Heart right ventricle (tissue), 16 donors: ENCODE measurements around the gene SCARB1. TPM values are rescaled to one million over a fixed set of nuclear protein-coding genes. Genes with fewer than 3 reads are reported as not detected.

ENCODE experiments used
- ATAC-seq, 8 donors: fragments of 200-7000 bp; cut with Tn5 transposase; one replicate each; pipeline ENCODE4 v1.9.1; 2020; ENCODE audit warnings: mild to moderate bottlenecking in 8 of 8, moderate library complexity in 8 of 8, moderate number of reproducible peaks in 1 of 8
- DNase-seq, 2 donors: peaks; one replicate each; pipeline ENCODE4 v3.0.0-alpha.2; 2020
- H3K27ac ChIP-seq, 10 donors: fragments of 200-600 bp; sonication (generic) in 2 of 10; one replicate each; pipeline versions ENCODE4 v1.5.0 to v1.8.0; 2020 to 2022; ENCODE audit warnings: mild to moderate bottlenecking in 3 of 10
- H3K27me3 ChIP-seq, 7 donors: fragments of 200-600 bp; one replicate each; pipeline ENCODE4 v1.8.0; 2021 to 2022; ENCODE audit warnings: mild to moderate bottlenecking in 2 of 7
- H3K36me3 ChIP-seq, 9 donors: fragments of 200-600 bp; sonication (generic) in 1 of 9; one replicate each; pipeline versions ENCODE4 v1.5.0 to v1.8.0; 2020 to 2022; ENCODE audit warnings: mild to moderate bottlenecking in 2 of 9
- H3K4me1 ChIP-seq, 9 donors: fragments of 200-600 bp; sonication (generic) in 1 of 9; one replicate each; pipeline versions ENCODE4 v1.5.0 to v1.8.0; 2020 to 2022; ENCODE audit warnings: mild to moderate bottlenecking in 4 of 9
- H3K4me3 ChIP-seq, 10 donors: fragments of 200-600 bp; sonication (generic) in 2 of 10; one replicate each; pipeline versions ENCODE4 v1.5.0 to v1.8.0; 2020 to 2022; ENCODE audit warnings: mild to moderate bottlenecking in 7 of 10, moderate library complexity in 2 of 10
- H3K9me3 ChIP-seq, 11 donors: fragments of 200-600 bp in 10 of 11; sonication (generic) in 2 of 11; one replicate each; pipeline versions ENCODE4 v1.5.0 to v1.8.0; 2013 to 2022; ENCODE audit warnings: mild to moderate bottlenecking in 2 of 11, control low read depth in 1 of 11, moderate library complexity in 1 of 11
- WGBS, 2 donors: extraction: QIAGEN DNeasy Blood & Tissue Kit; methylation state at CpG; one replicate each; pipeline ENCODE4 v1.1.7; 2013; ENCODE audit warnings: inconsistent platforms in 1 of 2; 5-methylcytosine and 5-hydroxymethylcytosine counted together
- intact Hi-C, 10 donors: fragments of 100-400 bp; cut with DNase I; formaldehyde crosslinking; loops; one replicate each; pipeline versions ENCODE4 v1.11.1 to v1.14.2; 2022
- polyA plus RNA-seq, 2 donors: library from polyadenylated mRNA; stranded (reverse); fragments of 200-250 nt; gene quantifications; one replicate each; pipeline ENCODE4 v1.2.3, GENCODE V29; 2013
- total RNA-seq, 10 donors: library from RNA; stranded (reverse); fragmentation: NEBNext Ultra II Directional in 3 of 10; extraction: Animal tissue kit (Norgen Biotek cat#: 25700) in 3 of 10; gene quantifications; one replicate each; pipeline versions ENCODE4 v1.2.1 to v1.2.4, GENCODE V29; 2021 to 2023
- TF ChIP-seq, protein P1 (sequence below), 9 donors: fragments of 200-600 bp; sonication (generic) in 2 of 9; IDR thresholded peaks; one replicate each; pipeline versions ENCODE4 v1.5.0 to v1.8.0; 2021 to 2022; ENCODE audit warnings: antibody characterized with exemption in 9 of 9, mild to moderate bottlenecking in 5 of 9, moderate library complexity in 1 of 9
- donor health status: Arrhythmogenic right ventricular cardiomyopathy.
- donor health status: ischemic (EF 13 %, LVEDD 7.1; RV severe dilation, severe dysfunction).
- donor health status: healthy with polysubstance abuse.
- donor health status: DM: no; HTN: yes; CAD: no.
- donor health status: DM: no; HTN: no; CAD: no.
- donor health status: ischemic (EF 25% LVEDD 6.9; RV normal size, moderate dysfunction).
- donor health status: ischemic (EF 25% LVEDD 5.7; RV mildly dilated, moderate dysfunction).
- donor health status: healthy.
- donor health status: DM: yes; HTN: yes; CAD: no.
- donor health status: Ischemic cardiomyopathy.
- donor health status: ischemic (EF 35%, LVEDD 5.7; RV mildly dilated, moderate dysfunction).
- donor health status: nonischemic (EF 11% LVEDD 7.7; RV severe dilation, severe dysfunction).
- donor health status: DM: yes; HTN: yes; CAD: no.
- donor health status: PGD.
- donor health status: ischemic (EF 29% LVEDD 5.4; RV normal size, mild dysfunction).
- donor health status: nonischemic (EF 23%, LVEDD 6.1; RV moderate dilation, normal function).

The SCARB1 gene
- total and polyA plus RNA-seq, 12 donors: 7.7 to 19.9 (median 11.5) TPM

DNA sequence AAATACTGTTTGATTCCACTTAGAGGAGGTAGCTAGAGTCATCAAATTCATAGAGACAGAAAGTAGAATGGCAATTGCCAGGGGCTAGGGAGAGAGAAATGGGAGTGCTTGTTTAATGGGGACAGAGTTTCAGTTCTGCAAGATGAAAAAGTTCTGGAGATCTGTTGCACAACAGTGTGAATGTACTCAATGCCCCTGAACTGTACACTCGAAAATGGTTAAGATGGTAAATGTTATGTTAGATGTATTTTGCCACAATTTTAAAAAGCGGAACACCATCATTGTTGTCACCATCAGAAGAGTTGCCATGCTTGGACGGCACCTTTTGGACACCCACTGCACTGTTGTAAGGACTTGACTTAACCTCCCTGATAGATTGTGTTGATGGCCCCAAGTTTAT lies 106.9 kb downstream of the SCARB1 start:
- H3K27me3 ChIP-seq: no peaks in the 10 kb centered on the region
- H3K4me3 ChIP-seq: no peak overlapping the region
- 91 to 92% methylated on average over 3 of the region's 3 CpGs for WGBS, 2 donors
- ATAC-seq (no peak), DNase-seq (no peak)
- intact Hi-C loops: loop anchor here in 2 of 10 donors (5.0 kb wide), 2 partner anchors 69 to 74 kb away; no protein-coding TSS in a partner anchor
- TF ChIP-seq, protein P1, sequence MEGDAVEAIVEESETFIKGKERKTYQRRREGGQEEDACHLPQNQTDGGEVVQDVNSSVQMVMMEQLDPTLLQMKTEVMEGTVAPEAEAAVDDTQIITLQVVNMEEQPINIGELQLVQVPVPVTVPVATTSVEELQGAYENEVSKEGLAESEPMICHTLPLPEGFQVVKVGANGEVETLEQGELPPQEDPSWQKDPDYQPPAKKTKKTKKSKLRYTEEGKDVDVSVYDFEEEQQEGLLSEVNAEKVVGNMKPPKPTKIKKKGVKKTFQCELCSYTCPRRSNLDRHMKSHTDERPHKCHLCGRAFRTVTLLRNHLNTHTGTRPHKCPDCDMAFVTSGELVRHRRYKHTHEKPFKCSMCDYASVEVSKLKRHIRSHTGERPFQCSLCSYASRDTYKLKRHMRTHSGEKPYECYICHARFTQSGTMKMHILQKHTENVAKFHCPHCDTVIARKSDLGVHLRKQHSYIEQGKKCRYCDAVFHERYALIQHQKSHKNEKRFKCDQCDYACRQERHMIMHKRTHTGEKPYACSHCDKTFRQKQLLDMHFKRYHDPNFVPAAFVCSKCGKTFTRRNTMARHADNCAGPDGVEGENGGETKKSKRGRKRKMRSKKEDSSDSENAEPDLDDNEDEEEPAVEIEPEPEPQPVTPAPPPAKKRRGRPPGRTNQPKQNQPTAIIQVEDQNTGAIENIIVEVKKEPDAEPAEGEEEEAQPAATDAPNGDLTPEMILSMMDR (IDR thresholded peaks at IDR 0.05): no peak
- no peaks in the 10 kb centered on the region for H3K36me3 ChIP-seq
- H3K9me3 ChIP-seq: peaks cover 0 to 13% (median 0%) of the 10 kb centered on the region in 11 donors
- peak overlapping the region in 3 of 10 donors; percentile 82 to 91 (median 83) for H3K27ac ChIP-seq
- peaks cover 23 to 73% (median 54%) of the 10 kb centered on the region in 9 donors for H3K4me1 ChIP-seq

DNA sequence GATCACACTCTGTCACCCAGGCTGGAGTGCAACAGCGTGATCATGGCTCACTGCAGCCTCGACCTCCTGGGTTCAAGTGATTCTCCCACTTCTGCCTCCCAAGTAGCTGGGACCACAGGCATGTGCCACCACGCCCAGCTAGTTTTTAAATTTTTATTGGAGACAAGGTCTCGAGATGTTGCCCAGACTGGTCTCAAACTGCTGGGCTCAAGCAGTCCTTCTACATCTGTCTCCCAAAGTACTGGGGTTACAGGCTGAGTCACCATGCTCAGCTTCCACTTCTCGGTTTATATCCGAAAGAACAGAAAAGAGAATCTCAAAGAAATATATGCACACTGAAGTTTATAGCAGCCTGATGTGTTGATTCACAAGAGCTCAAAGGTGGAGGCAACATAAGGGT lies 107.5 kb downstream of the SCARB1 start:
- Histone ChIP-seq H3K36me3 (no peaks in the 10 kb centered on the region), H3K4me3 (no peak overlapping the region), H3K9me3 (peaks cover 0 to 13% (median 0%) of the 10 kb centered on the region in 11 donors), H3K27ac (peak overlapping the region; percentile 77 to 91 (median 84)), H3K4me1 (peaks cover 23 to 68% (median 53%) of the 10 kb centered on the region in 9 donors), H3K27me3 (no peaks in the 10 kb centered on the region)
- ATAC-seq: no peak
- 76 to 79% methylated on average over 6 of the region's 6 CpGs for WGBS, 2 donors
- TF ChIP-seq, protein P1 (IDR thresholded peaks at IDR 0.05): no peak
- intact Hi-C loops: loop anchor here in 2 of 10 donors (5.0 kb wide), 2 partner anchors 69 to 74 kb away; no protein-coding TSS in a partner anchor
- no peak for DNase-seq

DNA sequence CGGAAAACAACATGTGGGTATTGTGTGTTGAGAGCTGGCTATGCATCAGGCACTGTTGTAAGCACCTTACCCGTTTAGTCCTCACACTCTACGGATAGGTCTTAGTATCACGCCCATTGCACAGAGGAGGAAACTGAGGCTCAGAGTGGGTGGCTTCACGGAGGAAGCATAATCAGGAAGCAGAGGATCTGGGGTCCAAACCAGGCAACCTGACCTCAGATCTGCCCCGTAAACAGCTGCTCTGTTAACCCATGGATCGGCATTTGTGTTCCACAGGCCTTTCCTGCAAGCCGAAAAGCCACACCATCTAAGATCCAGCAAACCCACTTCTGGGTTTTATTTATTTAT lies 107.9 kb downstream of the SCARB1 start:
- Histone ChIP-seq H3K27ac (peak overlapping the region; percentile 77 to 91 (median 84)), H3K4me1 (peaks cover 23 to 68% (median 53%) of the 10 kb centered on the region in 9 donors), H3K4me3 (no peak overlapping the region), H3K9me3 (peaks cover 0 to 13% (median 0%) of the 10 kb centered on the region in 11 donors), H3K27me3 (no peaks in the 10 kb centered on the region), H3K36me3 (no peaks in the 10 kb centered on the region)
- TF ChIP-seq, protein P1 (IDR thresholded peaks at IDR 0.05): no peak
- no peak for DNase-seq
- 88 to 93% methylated on average over 8 of the region's 8 CpGs for WGBS, 2 donors
- ATAC-seq: peak in 2 of 8 donors; percentile 2
- intact Hi-C loops: loop anchor here in 2 of 10 donors (5.0 kb wide), 2 partner anchors 68 to 73 kb away; no protein-coding TSS in a partner anchor

DNA sequence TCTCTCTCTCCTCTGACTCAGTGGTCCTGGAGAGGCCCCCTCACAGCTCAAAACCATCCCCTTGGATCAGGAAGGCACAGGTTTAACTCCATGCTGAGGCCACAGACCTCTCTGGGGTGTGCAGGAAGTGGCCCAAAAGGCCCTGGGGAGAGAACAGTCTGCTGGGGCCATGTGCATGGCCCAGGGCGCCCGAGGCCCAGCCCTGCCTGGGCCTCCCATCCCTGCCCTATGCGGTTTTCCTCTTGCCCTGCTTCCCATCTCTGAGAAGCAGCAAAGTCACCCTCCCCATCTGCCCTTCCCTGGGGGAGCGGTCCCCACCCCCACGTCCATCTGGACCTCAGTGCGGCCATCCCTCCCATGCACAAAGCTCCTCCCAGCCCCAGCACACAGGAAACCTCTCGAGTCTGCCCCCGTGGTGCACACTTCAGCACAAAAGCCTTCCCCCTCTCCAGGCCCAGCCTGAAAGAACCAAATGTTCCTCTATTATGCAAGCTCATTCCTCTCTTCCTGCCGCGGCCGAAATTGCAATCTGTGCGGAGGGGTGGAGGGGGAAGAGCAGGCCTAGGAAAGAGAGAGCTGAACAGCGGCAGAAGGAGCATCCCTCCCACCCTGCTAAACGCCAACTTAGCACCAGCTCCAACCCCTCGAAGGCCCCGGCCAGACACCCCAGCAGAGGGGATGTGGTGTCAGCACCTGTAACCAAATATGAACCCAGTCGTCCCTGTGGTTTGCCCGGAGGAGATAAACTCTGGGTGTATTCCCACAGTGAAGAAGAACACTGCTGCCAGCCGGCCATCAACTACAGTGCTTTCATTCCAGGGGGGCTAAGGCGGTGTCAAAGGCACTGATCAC lies 108.5 kb downstream of the SCARB1 start:
- Histone ChIP-seq H3K36me3 (no peaks in the 10 kb centered on the region), H3K4me3 (no peak overlapping the region), H3K4me1 (peaks cover 23 to 62% (median 49%) of the 10 kb centered on the region in 9 donors), H3K27ac (peak overlapping the region; percentile 77 to 91 (median 84)), H3K27me3 (no peaks in the 10 kb centered on the region), H3K9me3 (peaks cover 0 to 13% (median 0%) of the 10 kb centered on the region in 11 donors)
- TF ChIP-seq, protein P1 (IDR thresholded peaks at IDR 0.05): no peak
- intact Hi-C loops: loop anchor here in 3 of 10 donors (5.0 kb wide), 3 partner anchors 68 to 253 kb away; no protein-coding TSS in a partner anchor
- ATAC-seq (peak; percentile 89 to 95 (median 93)), DNase-seq (peak; percentile 83 to 87)
- WGBS, 2 donors: 35 to 46% methylated on average over 20 of the region's 20 CpGs
